ENCODE data around the gene EYS. TPM values are rescaled to one million over a fixed set of nuclear protein-coding genes. Genes with fewer than 3 reads are reported as not detected.

EYS gene
- total and polyA plus RNA-seq, 8 donors: 0.55 to 0.58 TPM; not detected in 6

DNA sequence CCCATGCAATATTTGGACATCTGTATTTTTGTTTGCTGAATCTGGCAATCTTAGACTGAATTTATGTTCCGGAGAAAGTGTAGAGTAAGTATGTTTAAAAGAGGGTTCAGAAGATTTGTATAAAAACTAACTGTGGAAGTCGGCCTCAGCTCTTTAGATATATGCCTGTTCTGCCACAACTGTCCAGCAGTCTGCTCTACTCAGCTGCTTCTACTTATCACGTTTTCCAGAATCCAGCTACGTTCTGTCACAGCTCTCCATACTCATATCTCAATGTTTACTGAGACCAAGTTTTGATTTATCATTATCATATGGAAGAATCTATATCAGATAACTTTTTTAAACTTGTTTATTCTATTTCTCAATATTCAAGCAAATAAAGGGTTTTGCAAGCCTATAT is 721.3 kb downstream of the EYS start:
- TF ChIP-seq POLR2A (IDR thresholded peaks at IDR 0.05) (no peak), POLR2AphosphoS5 (IDR thresholded peaks at IDR 0.05) (no peak), EP300 (IDR thresholded peaks at IDR 0.05) (no peak)
- TF ChIP-seq, protein P1, sequence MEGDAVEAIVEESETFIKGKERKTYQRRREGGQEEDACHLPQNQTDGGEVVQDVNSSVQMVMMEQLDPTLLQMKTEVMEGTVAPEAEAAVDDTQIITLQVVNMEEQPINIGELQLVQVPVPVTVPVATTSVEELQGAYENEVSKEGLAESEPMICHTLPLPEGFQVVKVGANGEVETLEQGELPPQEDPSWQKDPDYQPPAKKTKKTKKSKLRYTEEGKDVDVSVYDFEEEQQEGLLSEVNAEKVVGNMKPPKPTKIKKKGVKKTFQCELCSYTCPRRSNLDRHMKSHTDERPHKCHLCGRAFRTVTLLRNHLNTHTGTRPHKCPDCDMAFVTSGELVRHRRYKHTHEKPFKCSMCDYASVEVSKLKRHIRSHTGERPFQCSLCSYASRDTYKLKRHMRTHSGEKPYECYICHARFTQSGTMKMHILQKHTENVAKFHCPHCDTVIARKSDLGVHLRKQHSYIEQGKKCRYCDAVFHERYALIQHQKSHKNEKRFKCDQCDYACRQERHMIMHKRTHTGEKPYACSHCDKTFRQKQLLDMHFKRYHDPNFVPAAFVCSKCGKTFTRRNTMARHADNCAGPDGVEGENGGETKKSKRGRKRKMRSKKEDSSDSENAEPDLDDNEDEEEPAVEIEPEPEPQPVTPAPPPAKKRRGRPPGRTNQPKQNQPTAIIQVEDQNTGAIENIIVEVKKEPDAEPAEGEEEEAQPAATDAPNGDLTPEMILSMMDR (IDR thresholded peaks at IDR 0.05): no peak
- intact Hi-C loops (cut with DNase I; ENCODE audit: low total_unique reads): no loop called here
- Histone ChIP-seq H3K4me3 (no peak overlapping the region), H3K36me3 (no peaks in the 10 kb centered on the region), H3K27ac (no peak overlapping the region), H3K9me3 (no peaks in the 10 kb centered on the region), H3K27me3 (no peaks in the 10 kb centered on the region), H3K4me1 (no peaks in the 10 kb centered on the region)
- DNase-seq: peak in 1 of 2 donors; percentile 6
- whole genome bisulfite sequencing, 5 donors: 34 to 51% (median 47%) methylated on average over 4 of the region's 4 CpGs

DNA sequence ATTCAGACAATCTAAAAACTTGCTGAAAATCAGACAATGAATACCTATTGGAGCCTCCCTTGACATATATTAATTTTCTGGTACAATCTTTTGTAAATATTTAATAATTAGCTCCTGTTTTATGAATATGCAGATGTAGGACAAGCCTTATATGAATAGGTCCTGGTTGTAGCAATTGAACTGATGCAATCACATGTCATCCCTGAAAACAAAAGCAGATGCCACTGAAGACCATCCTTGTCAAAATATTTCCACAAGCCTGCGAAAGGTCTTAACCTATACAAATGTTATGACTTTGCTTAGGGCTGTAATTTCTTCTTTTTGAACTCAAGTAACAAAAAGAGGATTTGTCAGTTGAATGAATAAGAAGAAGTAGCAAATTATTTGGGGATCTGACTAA is 722.1 kb downstream of the EYS start:
- intact Hi-C loops (cut with DNase I; ENCODE audit: low total_unique reads): no loop called here
- H3K27ac ChIP-seq: no peak overlapping the region
- WGBS, 5 donors: 81 to 89% (median 86%) methylated on average over 1 of the region's 1 CpG
- H3K4me3 ChIP-seq: no peak overlapping the region
- TF ChIP-seq, protein P1 (IDR thresholded peaks at IDR 0.05): no peak
- TF ChIP-seq EP300 (IDR thresholded peaks at IDR 0.05) (no peak), POLR2AphosphoS5 (IDR thresholded peaks at IDR 0.05) (no peak), POLR2A (IDR thresholded peaks at IDR 0.05) (no peak)
- no peaks in the 10 kb centered on the region for H3K27me3 ChIP-seq
- no peaks in the 10 kb centered on the region for H3K4me1 ChIP-seq
- no peak for DNase-seq
- H3K36me3 ChIP-seq: no peaks in the 10 kb centered on the region
- no peaks in the 10 kb centered on the region for H3K9me3 ChIP-seq

DNA sequence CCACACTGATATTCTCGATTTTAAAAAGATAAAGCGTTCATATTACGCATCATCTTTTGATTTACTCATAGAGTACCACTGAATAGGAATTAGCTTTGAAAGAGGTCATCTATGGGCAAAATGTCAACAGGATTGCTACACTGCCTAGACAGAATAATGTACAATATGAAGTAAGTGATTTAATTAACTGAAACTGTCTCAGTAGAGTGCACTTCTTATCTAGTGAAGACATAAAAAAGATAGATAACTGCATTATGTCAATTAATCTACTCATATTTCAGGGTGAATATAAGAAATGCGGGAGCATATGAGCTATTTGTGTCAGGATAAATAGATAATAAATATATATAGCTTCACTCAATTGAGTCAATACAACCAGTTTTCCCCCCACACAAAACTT is 723.9 kb downstream of the EYS start:
- DNase-seq: no peak
- H3K4me3 ChIP-seq: no peak overlapping the region
- H3K27ac ChIP-seq: no peak overlapping the region
- H3K9me3 ChIP-seq: no peaks in the 10 kb centered on the region
- no peaks in the 10 kb centered on the region for H3K4me1 ChIP-seq
- no peaks in the 10 kb centered on the region for H3K36me3 ChIP-seq
- intact Hi-C loops (cut with DNase I; ENCODE audit: low total_unique reads): no loop called here
- WGBS, 5 donors: 87 to 96% (median 93%) methylated on average over 4 of the region's 4 CpGs
- no peaks in the 10 kb centered on the region for H3K27me3 ChIP-seq
- TF ChIP-seq POLR2A (IDR thresholded peaks at IDR 0.05) (no peak), EP300 (IDR thresholded peaks at IDR 0.05) (no peak), POLR2AphosphoS5 (IDR thresholded peaks at IDR 0.05) (no peak)
- TF ChIP-seq, protein P1 (IDR thresholded peaks at IDR 0.05): no peak

DNA sequence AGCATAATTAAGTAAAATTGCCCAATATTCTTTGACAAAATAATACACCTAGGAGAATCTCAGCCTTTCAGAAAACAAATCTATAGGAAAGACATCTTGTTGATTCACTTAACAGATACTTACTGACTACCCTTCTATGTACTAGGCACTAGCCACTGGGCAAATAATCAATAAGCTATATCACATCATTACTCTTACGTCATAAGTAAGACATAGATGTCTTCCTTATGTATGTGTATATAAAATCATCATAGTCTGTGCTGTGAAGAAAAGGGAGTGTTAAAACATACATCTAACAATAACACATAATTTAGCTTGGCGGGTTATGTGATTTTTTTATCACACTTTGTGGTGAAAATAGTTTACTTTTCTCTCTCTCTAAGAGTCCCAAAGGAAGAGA is 733.9 kb downstream of the EYS start:
- 50 to 82% (median 63%) methylated on average over 2 of the region's 2 CpGs for WGBS, 5 donors
- no peak overlapping the region for H3K4me3 ChIP-seq
- no peaks in the 10 kb centered on the region for H3K36me3 ChIP-seq
- intact Hi-C loops (cut with DNase I; ENCODE audit: low total_unique reads): no loop called here
- H3K27ac ChIP-seq: no peak overlapping the region
- TF ChIP-seq, protein P1 (IDR thresholded peaks at IDR 0.05): no peak
- TF ChIP-seq EP300 (IDR thresholded peaks at IDR 0.05) (no peak), POLR2AphosphoS5 (IDR thresholded peaks at IDR 0.05) (no peak), POLR2A (IDR thresholded peaks at IDR 0.05) (no peak)
- no peaks in the 10 kb centered on the region for H3K27me3 ChIP-seq
- H3K4me1 ChIP-seq: no peaks in the 10 kb centered on the region
- DNase-seq: no peak
- no peaks in the 10 kb centered on the region for H3K9me3 ChIP-seq

All from stomach (tissue), 9 donors.